ENCODE measurements around the gene B3GNT5. TPM values are rescaled to one million over a fixed set of nuclear protein-coding genes. Genes with fewer than 3 reads are reported as not detected.

The B3GNT5 gene
- total and polyA plus RNA-seq, 2 experiments from 2014 or later = 4.9 to 6.4 TPM

GRCh38 chr3:183307749-183308148, 54.7 kb downstream of the B3GNT5 start (continued):
- TF ChIP-seq CTCF (conservative IDR thresholded peaks at IDR 0.05; ENCODE audit: low read depth in 2 of 2) = no peak

- Mint-ChIP-seq H3K27ac (no peak overlapping the region), H3K27me3 (ENCODE audit: insufficient read depth, low read depth, poor library complexity) (peaks cover 2% of the 10 kb centered on the region), H3K36me3 (ENCODE audit: low read depth) (peaks cover 7% of the 10 kb centered on the region; the same call in 2 of the 3 replicates), H3K9me3 (no peaks in the 10 kb centered on the region), H3K4me1 (no peaks in the 10 kb centered on the region), H3K4me3 (no peak overlapping the region)
- Histone ChIP-seq H4K20me1 (replicated peaks; ENCODE audit: insufficient read depth) (no peaks in the 10 kb centered on the region), H3K36me3 (ENCODE audit: insufficient read depth) (0 out of 2 replicates have a peak, but pooled peaks cover 2% of the 10 kb centered on the region), H3K27me3 (ENCODE audit: insufficient read depth) (no peaks in the 10 kb centered on the region), H3F3A (replicated peaks; ENCODE audit: low read depth) (no peaks in the 10 kb centered on the region), H3K27ac (ENCODE audit: low read depth) (no peak overlapping the region), H3K4me3 (no peak overlapping the region), H2AFZ (no peak overlapping the region), H3K4me1 (ENCODE audit: insufficient read depth) (no peaks in the 10 kb centered on the region), H3K79me2 (replicated peaks; ENCODE audit: insufficient read depth) (no peaks in the 10 kb centered on the region), H3K4me2 (no peak overlapping the region), H3K9me2 (ENCODE audit: insufficient read depth) (no peaks in the 10 kb centered on the region)
- ATAC-seq (no peak), DNase-seq (ENCODE audit: low spot score) (no peak)
- TF ChIP-seq CTCF (conservative IDR thresholded peaks at IDR 0.05; ENCODE audit: low read depth in 2 of 2) (no peak), STAT1 (IDR thresholded peaks at IDR 0.05; ENCODE audit: unreplicated experiment) (no peak), ETS1 (IDR thresholded peaks at IDR 0.05) (no peak), ZNF331 (CRISPR knock-in tag; IDR thresholded peaks at IDR 0.05; ENCODE audit: low read depth) (no peak), EZH2phosphoT487 (IDR thresholded peaks at IDR 0.05; ENCODE audit: unreplicated experiment) (no peak), REST (IDR thresholded peaks at IDR 0.05; ENCODE audit: unreplicated experiment) (no peak), JUNB (IDR thresholded peaks at IDR 0.05; ENCODE audit: unreplicated experiment) (no peak), EZH2 (IDR thresholded peaks at IDR 0.05; ENCODE audit: low read depth, unreplicated experiment) (no peak)
Observed at GRCh38 chr3:183308751-183309150, 55.7 kb downstream of the B3GNT5 start.
